Endothelial cell (in vitro differentiated cells): ENCODE measurements around the gene PCYOX1L. TPM values are rescaled to one million over a fixed set of nuclear protein-coding genes. Genes with fewer than 3 reads are reported as not detected.
A peak's percentile ranks its signal among the peaks of the same experiment; 100 is the strongest.

Experiments used
- DNase-seq: peaks from one replicate; pipeline ENCODE4 v3.0.0; 2021; ENCODE audit warnings: low spot score
- H3K27ac Mint-ChIP-seq: one replicate; pipeline ENCODE4 v1.8.0; 2021; ENCODE audit warnings: mixed read lengths, inconsistent platforms; ENCODE audit not compliant: unreplicated experiment
- H3K27me3 Mint-ChIP-seq: one replicate; pipeline ENCODE4 v1.8.0; 2021; ENCODE audit warnings: mild to moderate bottlenecking, moderate library complexity, mixed read lengths, inconsistent platforms; ENCODE audit not compliant: unreplicated experiment
- H3K36me3 Mint-ChIP-seq: one replicate; pipeline ENCODE4 v1.8.0; 2021; ENCODE audit warnings: mild to moderate bottlenecking, low read depth, mixed read lengths, inconsistent platforms; ENCODE audit not compliant: unreplicated experiment
- H3K4me1 Mint-ChIP-seq: one replicate; pipeline ENCODE4 v1.8.0; 2021; ENCODE audit warnings: mild to moderate bottlenecking, mixed read lengths, inconsistent platforms; ENCODE audit not compliant: unreplicated experiment
- H3K4me3 Mint-ChIP-seq: one replicate; pipeline ENCODE4 v1.8.0; 2021; ENCODE audit warnings: mild to moderate bottlenecking, mixed read lengths, inconsistent platforms; ENCODE audit not compliant: unreplicated experiment
- H3K9me3 Mint-ChIP-seq: one replicate; pipeline ENCODE4 v1.8.0; 2021; ENCODE audit warnings: mixed read lengths, inconsistent platforms; ENCODE audit not compliant: unreplicated experiment
- CTCF ChIP-seq: fragments of 200-600 bp; sonication (generic); IDR thresholded peaks from one replicate; pipeline ENCODE4 v1.5.0; 2021; ENCODE audit warnings: antibody characterized with exemption; ENCODE audit not compliant: unreplicated experiment
- total RNA-seq: library from RNA; stranded (reverse); fragmentation: NEBNext Ultra II Directional; extraction: Animal tissue kit (Norgen Biotek cat#: 25700); gene quantifications from one replicate; pipeline ENCODE4 v1.2.1, GENCODE V29; 2021; ENCODE audit not compliant: unreplicated experiment

The PCYOX1L gene
- total RNA-seq, 1 donor from 2014 or later: 18.3 TPM

GRCh38 chr5:149405550-149406202 lies 47.8 kb downstream of the PCYOX1L start:
- no peak for TF ChIP-seq CTCF
- DNase-seq: no peak
- Mint-ChIP-seq H3K4me3 (no peak overlapping the region), H3K27me3 (no peaks in the 10 kb centered on the region), H3K36me3 (no peaks in the 10 kb centered on the region), H3K4me1 (peaks cover 37% of the 10 kb centered on the region), H3K9me3 (no peaks in the 10 kb centered on the region), H3K27ac (no peak overlapping the region)

GRCh38 chr5:149406203-149406978 lies 48.5 kb downstream of the PCYOX1L start:
- TF ChIP-seq CTCF: no peak
- Mint-ChIP-seq H3K27ac (peak overlapping the region; percentile 48), H3K27me3 (no peaks in the 10 kb centered on the region), H3K9me3 (no peaks in the 10 kb centered on the region), H3K4me3 (no peak overlapping the region), H3K36me3 (no peaks in the 10 kb centered on the region), H3K4me1 (peaks cover 37% of the 10 kb centered on the region)
- no peak for DNase-seq

GRCh38 chr5:149406979-149407306 lies 49.1 kb downstream of the PCYOX1L start:
- Mint-ChIP-seq H3K27me3 (no peaks in the 10 kb centered on the region), H3K4me1 (peaks cover 37% of the 10 kb centered on the region), H3K36me3 (no peaks in the 10 kb centered on the region), H3K9me3 (no peaks in the 10 kb centered on the region), H3K4me3 (no peak overlapping the region), H3K27ac (peak overlapping the region; percentile 59)
- DNase-seq: no peak
- TF ChIP-seq CTCF: no peak

- DNase-seq: no peak
- peaks cover 31% of the 10 kb centered on the region for H3K4me1 Mint-ChIP-seq
- no peaks in the 10 kb centered on the region for H3K27me3 Mint-ChIP-seq
- no peak overlapping the region for H3K4me3 Mint-ChIP-seq
- TF ChIP-seq CTCF: no peak
- H3K36me3 Mint-ChIP-seq: no peaks in the 10 kb centered on the region
- no peaks in the 10 kb centered on the region for H3K9me3 Mint-ChIP-seq
- H3K27ac Mint-ChIP-seq: peak overlapping the region; percentile 72
Observed at GRCh38 chr5:149407323-149408251, 49.7 kb downstream of the PCYOX1L start.
